GM21390 (cell line): ENCODE measurements around the gene C1orf21.

ENCODE experiments used
- ATAC-seq: cut with Tn5 transposase; IDR thresholded peaks from one replicate; pipeline ENCODE4 v1.9.1; 2021; ENCODE audit not compliant: unreplicated experiment

C1orf21 gene

GRCh38 chr1:184510110-184510509 lies 123.3 kb downstream of the C1orf21 start:
- ATAC-seq, result no peak

GRCh38 chr1:184512724-184513123 lies 125.9 kb downstream of the C1orf21 start:
- ATAC-seq, result no peak

- no peak for ATAC-seq
Observed at GRCh38 chr1:184513421-184513820, 126.6 kb downstream of the C1orf21 start.

GRCh38 chr1:184513966-184514365 lies 127.1 kb downstream of the C1orf21 start:
- no peak for ATAC-seq

GRCh38 chr1:184514447-184514846 lies 127.6 kb downstream of the C1orf21 start:
- ATAC-seq, result no peak

- no peak for ATAC-seq
Observed at GRCh38 chr1:184517130-184517529, 130.3 kb downstream of the C1orf21 start.

- ATAC-seq, result no peak
Observed at GRCh38 chr1:184518736-184519357, 132.0 kb downstream of the C1orf21 start.

GRCh38 chr1:184520336-184520735 lies 133.5 kb downstream of the C1orf21 start:
- no peak for ATAC-seq

- ATAC-seq, result no peak
Observed at GRCh38 chr1:184524248-184524647, 137.4 kb downstream of the C1orf21 start.

- ATAC-seq, result no peak
Observed at GRCh38 chr1:184527402-184527801, 140.6 kb downstream of the C1orf21 start.

GRCh38 chr1:184530226-184530625 lies 143.4 kb downstream of the C1orf21 start:
- no peak for ATAC-seq

- ATAC-seq, result no peak
Observed at GRCh38 chr1:184531296-184531695, 144.5 kb downstream of the C1orf21 start.

GRCh38 chr1:184532199-184532598 lies 145.4 kb downstream of the C1orf21 start:
- no peak for ATAC-seq

- no peak for ATAC-seq
Observed at GRCh38 chr1:184533049-184533448, 146.2 kb downstream of the C1orf21 start.

GRCh38 chr1:184533915-184534314 lies 147.1 kb downstream of the C1orf21 start:
- ATAC-seq, result no peak

- no peak for ATAC-seq
Observed at GRCh38 chr1:184534690-184535089, 147.9 kb downstream of the C1orf21 start.

- no peak for ATAC-seq
Observed at GRCh38 chr1:184535191-184535970, 148.6 kb downstream of the C1orf21 start.

GRCh38 chr1:184536246-184536985 lies 149.6 kb downstream of the C1orf21 start:
- no peak for ATAC-seq

GRCh38 chr1:184539580-184539979 lies 152.8 kb downstream of the C1orf21 start:
- no peak for ATAC-seq

GRCh38 chr1:184541537-184542152 lies 154.8 kb downstream of the C1orf21 start:
- ATAC-seq, result no peak

- no peak for ATAC-seq
Observed at GRCh38 chr1:184542291-184542690, 155.5 kb downstream of the C1orf21 start.
